Fibroblast of skin of scalp (primary cell): ENCODE measurements around the gene ELP4.
"Not testable (repeated sequence)": the region's sequence is repeated elsewhere in the genome, so short reads cannot be mapped to it uniquely, and the experiment has no call there.

Experiments used
- DNase-seq: peaks from one replicate; pipeline ENCODE4 v3.0.0-alpha.2; 2013

Gene ELP4

GRCh38 chr11:31645747-31646146 is 136.2 kb downstream of the ELP4 start:
- DNase-seq: peak; percentile 91

DNA sequence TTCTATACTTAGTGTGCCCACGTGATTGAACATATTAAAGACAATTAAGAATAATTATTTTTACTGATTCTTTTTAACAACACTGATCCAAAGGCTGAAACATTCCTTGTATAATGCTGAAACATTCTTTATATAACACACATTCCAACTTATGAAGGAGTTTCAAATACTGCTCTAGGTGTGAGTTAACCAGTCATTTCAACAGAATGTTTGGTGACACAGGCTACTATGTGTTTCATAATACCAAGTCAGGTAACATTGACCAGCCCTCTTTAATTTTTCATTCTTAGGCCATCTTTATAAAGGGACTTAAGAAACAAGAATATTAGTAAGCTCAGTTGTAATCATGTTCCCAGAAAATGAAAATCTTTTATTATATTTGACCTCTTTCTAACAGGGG is 136.6 kb downstream of the ELP4 start:
- DNase-seq: peak; percentile 22

DNA sequence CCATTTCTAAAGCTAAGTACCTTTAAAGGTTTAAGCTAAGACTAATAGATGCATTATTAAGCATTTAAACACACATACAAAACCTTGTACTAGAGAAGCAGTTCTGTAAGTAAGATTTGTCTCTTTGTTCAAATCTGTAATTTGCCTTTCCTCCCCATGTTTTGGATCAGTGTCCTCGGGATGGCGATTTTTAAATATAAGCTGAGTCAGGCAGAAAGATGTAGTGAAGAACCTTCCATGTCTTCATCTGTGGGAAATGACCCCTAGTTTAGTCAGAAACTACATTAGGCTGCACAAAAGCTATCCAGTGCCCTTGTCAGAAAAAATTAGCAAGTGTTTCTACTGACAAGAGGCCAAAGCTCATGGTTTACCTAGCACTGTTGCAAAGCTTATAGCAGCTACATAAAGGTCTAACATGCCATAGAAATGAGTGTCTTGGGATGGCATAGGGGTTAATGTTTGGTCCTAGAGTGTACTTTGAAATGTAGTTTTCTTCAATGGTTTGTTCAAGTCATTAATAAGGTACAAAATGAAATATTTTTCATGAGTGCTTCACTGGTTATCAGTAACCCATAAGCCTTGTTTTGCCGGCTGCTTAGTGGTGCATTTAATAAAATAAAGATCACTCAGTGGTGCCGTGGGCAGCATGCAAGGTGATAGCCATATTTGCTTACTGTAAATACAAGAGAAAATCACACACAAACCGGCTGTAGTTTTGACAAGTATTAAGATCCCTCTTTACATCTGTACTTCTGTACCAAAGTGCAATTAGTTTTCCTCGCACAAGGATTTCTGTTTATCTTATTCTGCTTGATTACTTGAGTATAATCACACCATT is 139.8 kb downstream of the ELP4 start:
- no peak for DNase-seq

DNA sequence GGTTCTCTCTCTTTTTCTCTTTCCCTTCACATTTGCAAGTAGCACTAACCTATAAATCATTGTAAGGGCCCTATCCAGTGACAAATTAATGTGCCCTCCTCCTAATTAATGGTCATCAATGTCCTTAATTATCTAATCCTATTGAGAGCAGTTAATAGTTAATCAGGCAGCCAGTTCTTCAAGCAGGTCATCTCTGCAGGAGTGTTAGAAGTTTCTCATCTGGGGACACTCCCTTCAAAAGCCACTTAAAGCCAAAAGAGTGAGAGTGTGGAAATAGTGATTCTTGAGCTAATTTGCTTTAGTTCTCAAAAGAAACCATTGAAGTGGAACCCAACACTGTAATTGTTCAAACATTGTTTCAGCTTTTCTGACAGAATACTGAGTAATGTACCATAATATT is 141.6 kb downstream of the ELP4 start:
- no peak for DNase-seq

DNA sequence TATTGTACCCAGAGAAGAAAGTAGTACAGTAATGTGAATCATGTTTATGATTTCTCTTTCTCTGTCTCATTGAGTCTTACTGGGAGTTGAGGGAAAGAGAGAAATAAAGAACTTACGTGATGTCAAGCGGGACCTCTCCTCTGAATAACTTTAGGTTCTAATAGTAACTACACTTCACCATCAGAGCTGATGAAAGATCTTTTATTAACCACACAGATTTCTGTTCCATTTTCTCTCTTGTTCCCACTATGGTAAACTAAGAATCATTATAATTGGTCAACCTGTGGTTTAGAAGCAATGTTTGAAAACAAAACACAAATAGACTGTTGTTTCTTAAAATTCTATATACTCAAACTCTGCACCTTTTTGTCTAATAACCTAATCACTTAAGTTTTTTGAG is 142.3 kb downstream of the ELP4 start:
- no peak for DNase-seq

- no peak for DNase-seq
These were observed 143.0 kb downstream of the ELP4 start for GRCh38 chr11:31652528-31652927.

DNA sequence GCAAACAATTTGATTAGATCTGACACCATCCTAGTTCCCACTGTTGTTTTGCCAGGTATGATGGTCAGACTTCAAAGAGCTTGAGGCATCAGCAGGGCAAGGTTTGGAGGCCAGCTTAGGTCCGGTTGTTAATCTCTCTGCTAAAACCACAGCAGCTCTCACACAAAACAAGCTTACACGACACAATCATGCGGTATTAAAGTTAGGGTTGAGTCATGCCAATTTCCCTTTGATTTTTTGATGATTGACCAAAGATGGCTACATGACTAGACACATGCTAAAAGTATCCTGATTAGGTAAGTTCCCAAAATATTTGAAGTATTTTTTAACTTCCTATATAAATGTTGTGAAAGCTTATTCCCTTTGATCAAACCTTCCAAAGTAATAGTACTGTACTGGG is 145.9 kb downstream of the ELP4 start:
- DNase-seq: peak; percentile 74

DNA sequence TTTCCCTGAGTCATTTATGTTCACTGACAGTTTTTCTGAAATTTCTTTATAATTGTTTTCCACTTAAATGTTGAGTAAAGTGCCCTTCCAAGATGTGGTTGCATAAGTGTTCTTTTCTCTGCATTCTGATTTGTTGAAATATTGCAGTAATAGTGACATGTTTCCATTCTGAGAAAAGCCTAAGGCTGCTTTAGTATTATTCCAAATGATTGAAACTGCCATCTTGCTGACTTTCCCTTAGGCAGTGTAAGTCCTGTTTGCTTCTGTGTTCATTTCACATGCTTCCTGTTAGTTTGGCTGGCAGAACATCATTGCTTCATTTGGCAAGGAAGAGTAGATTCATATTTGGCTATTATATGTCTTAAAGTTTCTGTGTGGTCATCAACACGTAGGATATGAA is 146.5 kb downstream of the ELP4 start:
- DNase-seq: no peak

- DNase-seq: no peak
These were observed 147.5 kb downstream of the ELP4 start for GRCh38 chr11:31657091-31657490.

DNA sequence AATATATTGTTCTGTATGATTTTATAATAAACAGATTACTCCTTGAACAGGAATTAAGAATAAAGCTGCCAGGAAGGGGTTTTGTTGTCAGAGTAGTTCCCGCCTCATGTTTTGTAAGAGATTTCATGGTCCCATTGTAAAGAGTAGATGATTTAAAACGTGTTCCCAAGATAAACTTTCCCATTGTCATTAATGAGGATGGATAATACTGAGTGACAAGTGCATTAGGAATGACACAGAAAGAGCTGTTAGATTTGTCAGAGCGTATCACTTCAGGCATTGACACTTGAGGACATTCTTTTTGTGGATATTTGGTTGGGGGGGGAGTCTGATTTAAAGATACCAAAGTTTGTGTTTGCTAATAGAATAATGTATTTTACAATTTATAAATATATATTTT is 154.6 kb downstream of the ELP4 start:
- DNase-seq: no peak

GRCh38 chr11:31664954-31665353 is 155.4 kb downstream of the ELP4 start:
- no peak for DNase-seq

DNA sequence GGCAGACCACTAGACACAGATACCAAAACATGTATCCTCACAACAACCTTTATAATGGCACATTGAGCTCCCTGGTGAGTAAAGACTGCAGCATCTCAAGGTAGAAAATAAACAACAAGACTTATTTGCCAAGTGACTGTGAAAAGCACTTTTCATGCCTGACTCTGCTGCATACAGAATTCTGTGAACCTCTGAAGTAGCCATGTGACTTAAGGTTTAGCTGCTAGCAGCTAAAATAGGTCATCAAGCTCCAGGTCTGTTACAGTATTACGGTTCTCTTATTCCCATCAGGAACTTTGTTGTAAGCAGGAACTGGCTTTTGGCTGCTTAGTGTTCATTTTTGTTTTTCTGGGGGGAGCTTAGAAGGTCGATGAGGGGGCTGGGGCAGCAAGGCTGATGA is 162.1 kb downstream of the ELP4 start:
- no peak for DNase-seq

DNA sequence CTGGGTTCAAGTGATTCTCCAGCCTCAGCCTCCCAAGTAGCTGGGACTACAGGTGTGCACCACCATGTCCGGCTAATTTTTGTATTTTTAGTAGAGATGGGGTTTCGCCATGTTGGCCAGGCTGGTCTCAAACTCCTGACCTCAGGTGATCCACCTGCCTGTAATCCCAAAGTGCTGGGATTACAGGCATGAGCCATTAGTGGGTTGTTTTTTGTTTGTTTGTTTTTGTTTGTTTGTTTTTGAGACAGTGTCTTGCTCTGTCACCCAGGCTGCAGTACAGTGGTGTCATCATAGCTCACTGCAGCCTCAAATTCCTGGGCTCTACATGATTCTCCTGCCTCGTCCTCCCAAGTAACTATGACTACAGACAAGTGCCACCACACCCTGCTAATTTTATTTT is 163.5 kb downstream of the ELP4 start:
- DNase-seq: not testable (repeated sequence)

DNA sequence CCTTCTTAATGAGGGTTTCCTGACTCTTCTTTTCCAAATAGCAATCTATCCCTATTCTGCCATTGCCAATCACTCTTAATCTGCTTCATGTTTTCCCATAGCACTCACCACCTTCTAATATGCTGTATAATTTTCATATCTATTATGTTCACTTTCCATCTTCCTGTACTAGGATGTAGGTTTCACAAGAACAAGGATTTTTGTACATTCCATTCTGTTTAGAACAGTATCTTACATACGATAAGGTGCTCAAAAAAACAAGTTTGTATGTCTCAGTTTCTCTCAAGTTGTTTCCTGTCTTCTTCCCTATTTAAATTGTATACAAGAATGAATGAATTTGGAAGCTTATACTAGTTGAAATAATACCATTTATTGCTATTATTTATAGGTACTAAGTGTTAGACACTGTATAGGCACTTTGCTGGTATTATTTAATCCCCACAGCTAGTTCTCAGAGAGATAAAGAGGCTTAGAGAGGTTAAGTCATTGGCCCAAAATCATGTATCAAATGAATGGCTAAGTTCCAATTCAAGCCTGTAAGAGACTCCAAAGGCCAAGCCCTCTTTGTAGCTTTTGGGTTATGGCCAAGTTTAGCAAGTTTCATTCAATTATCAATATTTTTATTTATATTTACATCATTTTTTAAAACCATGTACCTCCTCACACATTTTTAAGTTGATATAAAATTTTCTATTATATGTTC is 166.9 kb downstream of the ELP4 start:
- DNase-seq: no peak

DNA sequence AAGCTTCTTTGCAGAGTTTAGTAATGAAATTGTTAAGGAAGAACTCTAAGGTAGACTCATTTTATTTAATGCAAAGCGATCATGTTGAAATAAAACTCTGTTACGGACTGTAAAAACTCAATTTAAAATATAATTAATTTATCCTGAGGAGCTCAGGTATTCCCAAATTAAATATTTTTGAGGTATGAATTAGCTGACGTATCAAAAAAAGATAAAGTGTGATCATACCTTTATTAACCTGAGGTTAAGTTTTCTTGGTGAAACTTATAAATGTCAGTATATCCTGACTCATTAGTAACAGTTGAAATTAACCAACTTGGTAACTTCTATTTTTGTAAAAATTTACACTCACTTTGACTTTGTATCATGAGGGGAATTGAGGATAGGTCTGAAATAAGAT is 171.2 kb downstream of the ELP4 start:
- no peak for DNase-seq

DNA sequence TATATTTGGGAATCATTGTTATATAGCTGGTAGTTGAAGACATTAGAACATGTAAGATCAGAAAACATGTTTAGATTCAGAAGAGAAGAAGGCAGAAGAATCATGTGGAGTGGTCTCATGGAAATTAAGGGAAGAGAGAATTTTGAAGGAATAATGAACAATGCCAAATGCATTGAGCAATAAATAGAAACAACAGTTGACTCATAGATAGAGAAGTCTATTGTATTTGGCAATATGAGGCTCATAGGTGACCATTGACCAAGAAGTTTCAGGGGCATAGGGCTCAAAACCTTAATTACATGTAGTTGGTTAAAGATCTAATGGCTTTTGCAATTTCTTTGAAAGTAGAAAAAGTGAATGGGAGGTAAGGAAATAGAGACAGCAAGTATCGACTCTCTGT is 177.7 kb downstream of the ELP4 start:
- no peak for DNase-seq

DNA sequence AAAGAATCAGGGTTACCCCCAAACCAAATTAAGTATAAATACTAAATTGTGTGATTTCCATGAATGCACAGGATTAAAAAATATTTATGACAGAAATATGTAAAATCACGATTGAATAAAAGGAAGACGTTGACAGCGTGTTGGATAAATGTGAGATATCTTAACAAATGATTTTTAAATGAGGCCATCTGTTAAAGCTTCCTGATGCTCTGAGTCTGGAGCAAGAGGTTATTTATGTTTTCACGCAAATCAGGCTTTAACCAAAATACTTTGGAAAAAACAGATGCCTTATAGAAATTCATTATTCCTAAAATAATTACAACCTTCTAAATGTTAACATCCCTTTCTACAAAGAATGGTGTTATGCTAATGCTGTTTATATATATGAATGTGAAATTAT is 178.3 kb downstream of the ELP4 start:
- DNase-seq: no peak

- no peak for DNase-seq
These were observed 180.0 kb downstream of the ELP4 start for GRCh38 chr11:31689559-31689958.

GRCh38 chr11:31690041-31690440 is 180.5 kb downstream of the ELP4 start:
- no peak for DNase-seq

- DNase-seq: no peak
These were observed 180.9 kb downstream of the ELP4 start for GRCh38 chr11:31690516-31690915.

- DNase-seq: no peak
These were observed 182.9 kb downstream of the ELP4 start for GRCh38 chr11:31692466-31692865.

- not testable (repeated sequence) for DNase-seq
These were observed 187.5 kb downstream of the ELP4 start for GRCh38 chr11:31697049-31697448.

GRCh38 chr11:31699066-31699465 is 189.5 kb downstream of the ELP4 start:
- DNase-seq: no peak

DNA sequence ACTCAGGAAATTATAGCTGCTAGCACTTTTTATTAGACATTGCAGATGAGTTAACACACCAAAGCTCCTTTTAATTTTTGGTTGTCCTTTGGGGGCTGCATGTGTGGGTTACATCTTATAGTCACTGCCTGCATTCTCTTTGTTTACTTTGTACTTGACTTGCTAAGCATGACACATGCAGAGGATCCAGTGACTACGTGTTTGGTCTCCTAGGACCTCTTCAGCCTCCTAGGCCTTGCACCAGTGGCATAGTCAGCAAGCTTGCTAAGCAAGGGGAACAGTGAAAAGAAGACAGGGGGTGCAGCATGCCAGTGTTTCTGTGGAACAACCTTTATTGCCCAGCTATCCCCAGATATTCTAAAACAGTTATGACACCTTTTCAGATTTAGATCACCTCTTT is 193.4 kb downstream of the ELP4 start:
- DNase-seq: peak; percentile 24
